Measurements from ENCODE around the gene AFF1.
"Not testable (repeated sequence)": the region's sequence is repeated elsewhere in the genome, so short reads cannot be mapped to it uniquely, and the experiment has no call there.

AFF1 gene

DNA sequence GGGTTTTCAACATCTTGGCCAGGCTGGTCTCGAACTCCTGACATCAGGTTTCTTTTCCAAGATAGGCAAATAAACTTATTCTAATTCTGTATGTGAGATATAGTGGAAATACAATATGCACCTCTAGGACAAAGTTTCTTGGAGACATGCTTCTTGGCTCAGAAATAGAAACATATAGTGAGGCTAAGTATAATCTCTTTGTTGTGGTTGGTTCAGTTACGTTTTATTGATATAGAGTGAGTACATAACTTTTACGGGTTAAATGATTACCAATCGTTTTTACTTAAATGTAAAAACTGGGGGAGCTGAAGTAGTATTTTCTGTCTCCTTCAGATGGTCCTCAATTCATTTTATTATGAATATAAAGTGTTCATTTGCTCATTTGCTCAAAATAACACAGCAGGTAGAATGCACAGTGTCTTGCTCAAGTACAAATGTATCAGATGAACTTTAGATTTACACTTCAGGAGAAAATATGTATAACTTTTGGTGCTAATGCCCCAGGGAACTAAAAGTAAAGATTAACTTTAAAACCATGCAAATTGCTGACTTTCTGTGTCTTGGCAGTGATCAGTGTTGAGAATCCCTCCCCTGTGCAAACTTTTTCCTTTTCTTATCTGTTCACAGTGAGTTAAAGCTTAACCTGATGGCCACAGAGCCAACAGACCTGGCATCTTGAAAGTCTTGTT lies 77.6 kb downstream of the AFF1 start:
- no peak for DNase-seq

- not testable (repeated sequence) for DNase-seq
Measured at GRCh38 chr4:87012954-87013308, 78.1 kb downstream of the AFF1 start.

GRCh38 chr4:87014284-87014782 lies 79.5 kb downstream of the AFF1 start:
- no peak for DNase-seq

DNA sequence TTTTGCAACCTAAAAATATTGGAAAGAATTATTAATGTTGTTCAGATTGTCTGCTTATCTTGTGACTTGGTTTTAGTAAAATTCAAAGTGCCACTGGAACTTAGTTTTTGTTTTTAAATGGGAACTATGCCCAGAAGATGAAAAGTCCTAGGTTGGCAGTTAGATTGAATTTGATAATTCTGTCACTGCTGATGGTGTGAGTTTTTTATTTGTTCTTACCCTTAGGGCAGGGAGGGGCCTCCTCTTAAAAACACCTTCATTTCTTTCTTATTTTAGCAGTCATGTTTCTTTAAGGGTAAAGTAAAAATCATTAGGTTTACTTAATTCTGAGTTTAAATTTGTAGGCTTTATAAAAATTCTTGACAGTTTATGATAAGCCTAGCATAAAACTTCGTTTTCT lies 80.6 kb downstream of the AFF1 start:
- DNase-seq: no peak

- no peak for DNase-seq
Measured at GRCh38 chr4:87017580-87018342, 83.0 kb downstream of the AFF1 start.

GRCh38 chr4:87018753-87019152 lies 83.9 kb downstream of the AFF1 start:
- DNase-seq: no peak

GRCh38 chr4:87019246-87019791 lies 84.5 kb downstream of the AFF1 start:
- DNase-seq: no peak

- DNase-seq: no peak
Measured at GRCh38 chr4:87019898-87020297, 85.1 kb downstream of the AFF1 start.

DNA sequence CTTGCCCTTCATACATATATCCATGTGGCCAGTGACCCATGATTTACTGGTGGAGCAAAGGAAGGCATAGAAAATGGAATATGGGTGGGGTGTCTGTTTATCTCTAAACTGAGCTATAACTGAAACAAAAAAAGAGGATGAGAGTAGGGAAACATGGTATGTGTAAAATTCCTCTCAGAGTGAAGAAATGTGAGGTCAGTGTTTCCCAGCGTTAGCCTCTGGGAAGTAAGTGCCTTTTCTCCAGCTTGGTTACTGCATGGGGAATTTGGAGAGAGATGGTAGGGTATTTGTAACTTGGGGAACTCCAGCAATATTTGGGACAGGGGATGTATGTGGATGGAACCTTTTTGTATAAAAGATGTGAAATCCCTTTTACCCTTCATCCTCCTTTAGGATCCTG lies 89.4 kb downstream of the AFF1 start:
- DNase-seq: no peak

DNA sequence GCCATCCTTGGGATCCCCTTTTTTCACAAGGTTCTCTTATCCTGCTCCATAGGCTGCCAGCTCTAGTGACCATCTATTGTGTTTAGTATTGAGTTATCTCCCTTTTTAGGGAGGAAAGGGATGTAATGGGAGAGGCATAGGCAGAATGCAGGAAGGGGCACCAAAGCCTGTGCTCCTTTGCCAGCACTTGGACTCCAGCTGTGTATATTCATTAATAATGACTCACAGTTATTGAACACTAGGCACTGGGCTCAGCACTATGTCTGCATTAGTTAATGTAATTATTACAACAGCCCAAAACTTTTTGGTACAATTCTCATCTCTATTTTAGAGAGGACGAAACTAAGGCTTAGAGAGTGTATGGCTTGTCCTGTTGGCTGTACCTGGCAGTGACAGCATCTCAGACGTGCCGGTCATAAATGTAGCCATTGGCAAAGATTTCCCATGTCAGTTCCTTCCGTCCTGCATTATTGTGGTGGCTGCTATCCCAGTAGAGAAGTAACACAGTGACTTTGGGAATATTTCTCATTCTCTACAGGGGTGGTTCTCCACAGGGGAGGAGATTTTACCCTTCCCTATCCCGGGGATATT lies 90.3 kb downstream of the AFF1 start:
- no peak for DNase-seq

DNA sequence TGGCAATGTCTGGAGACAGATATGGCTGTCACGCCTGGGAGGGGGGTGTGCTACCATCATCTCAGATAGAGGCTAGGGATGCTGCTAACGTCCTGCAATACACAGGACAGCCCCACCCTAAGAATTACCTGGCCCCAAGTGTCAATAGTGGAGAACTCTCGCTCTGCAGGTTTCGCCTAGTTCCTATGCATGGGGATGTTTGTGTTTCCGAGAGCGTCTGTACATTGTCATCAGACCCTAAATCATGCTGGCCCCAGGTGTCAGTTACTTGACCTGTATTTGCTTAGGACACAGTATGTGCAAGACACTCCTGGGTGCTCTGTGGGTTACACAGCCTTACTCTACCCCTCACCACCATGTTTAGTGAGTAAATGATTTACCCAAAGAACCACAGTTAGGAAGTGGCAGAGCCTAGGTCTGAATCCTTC lies 90.8 kb downstream of the AFF1 start:
- DNase-seq: no peak

GRCh38 chr4:87026800-87027495 lies 92.1 kb downstream of the AFF1 start:
- peak; percentile 7 to 35 for DNase-seq

DNA sequence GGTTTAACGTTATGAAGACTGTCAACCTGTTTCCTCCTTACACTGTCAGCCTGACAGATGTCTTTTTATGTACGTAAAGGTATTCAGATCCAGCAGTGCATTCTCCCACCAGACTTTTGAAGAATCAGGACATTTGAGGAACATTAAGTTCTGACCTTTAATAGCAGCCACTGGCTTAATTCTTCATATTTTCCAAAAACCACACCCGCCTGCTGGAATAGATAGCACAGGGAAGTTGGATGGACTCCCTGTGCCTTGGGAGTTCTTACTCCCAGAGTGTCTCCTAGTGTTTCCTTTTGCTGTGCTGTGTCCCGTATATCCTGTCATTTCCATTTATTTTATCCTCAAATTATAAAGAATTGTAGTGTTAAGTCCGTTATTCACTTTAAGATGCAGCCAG lies 94.5 kb downstream of the AFF1 start:
- no peak for DNase-seq

DNA sequence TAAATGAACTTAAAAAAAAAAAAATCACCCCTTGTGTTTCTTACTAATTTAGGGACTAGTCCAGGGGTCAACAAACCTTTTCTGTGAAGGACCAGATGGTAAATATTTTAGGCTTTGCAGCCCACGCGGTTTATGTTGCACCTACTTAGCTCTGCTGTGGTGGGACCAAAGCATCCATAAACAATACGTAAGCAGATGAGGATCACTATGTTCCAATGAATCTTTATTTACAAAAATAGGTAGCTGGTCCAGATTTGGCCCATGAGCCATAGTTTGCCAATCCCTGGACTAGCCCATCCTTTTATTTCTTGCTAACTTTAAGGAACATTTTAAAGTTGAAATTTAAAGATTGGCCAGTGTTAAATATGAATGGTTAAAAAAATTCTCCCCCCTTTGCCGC lies 95.3 kb downstream of the AFF1 start:
- no peak for DNase-seq

- DNase-seq: no peak
Measured at GRCh38 chr4:87030755-87031441, 96.1 kb downstream of the AFF1 start.

GRCh38 chr4:87031920-87032319 lies 97.1 kb downstream of the AFF1 start:
- no peak for DNase-seq

GRCh38 chr4:87032884-87033533 lies 98.2 kb downstream of the AFF1 start:
- DNase-seq: no peak

- DNase-seq: no peak
Measured at GRCh38 chr4:87033902-87034301, 99.1 kb downstream of the AFF1 start.

GRCh38 chr4:87034527-87034926 lies 99.7 kb downstream of the AFF1 start:
- DNase-seq: no peak

GRCh38 chr4:87035881-87036509 lies 101.2 kb downstream of the AFF1 start:
- DNase-seq: no peak

- DNase-seq: no peak
Measured at GRCh38 chr4:87036713-87037112, 101.9 kb downstream of the AFF1 start.

Measured in CD4-positive, alpha-beta T cell treated with Interleukin-1 beta for 1 hour (primary cell).